Nucleus accumbens (tissue), 56 donors: ENCODE data around the gene ALPK3.

Source experiments
- DNase-seq, 56 donors: peaks; one replicate each; lab custom pipeline; 2025; lab: John Stamatoyannopoulos, UW

ALPK3 gene

DNA sequence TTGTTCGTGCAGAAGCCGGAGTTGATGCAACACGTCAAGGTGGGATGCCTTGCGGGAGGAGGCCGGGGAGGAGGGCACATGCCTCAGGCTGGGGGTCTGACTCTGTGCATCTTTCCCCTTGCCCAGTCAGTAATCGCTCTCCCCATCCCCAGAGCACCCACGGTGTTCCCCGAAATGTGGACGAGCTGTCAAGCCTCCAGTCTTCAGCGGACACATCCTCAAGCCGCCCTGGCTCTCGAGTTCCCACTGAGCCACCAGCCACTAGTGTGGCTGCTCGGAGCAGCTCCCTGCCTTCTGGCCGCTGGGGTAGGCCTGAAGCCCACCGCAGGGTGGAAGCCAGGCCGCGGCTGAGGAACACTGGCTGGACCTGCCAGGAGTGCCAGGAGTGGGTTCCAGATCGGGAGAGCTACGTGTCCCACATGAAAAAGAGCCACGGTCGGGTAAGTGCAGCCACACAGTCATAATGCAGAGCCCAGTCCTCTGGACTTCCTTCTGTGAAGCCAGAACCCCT lies 18.7 kb upstream of the ALPK3 start:
- DNase-seq, result no peak

DNA sequence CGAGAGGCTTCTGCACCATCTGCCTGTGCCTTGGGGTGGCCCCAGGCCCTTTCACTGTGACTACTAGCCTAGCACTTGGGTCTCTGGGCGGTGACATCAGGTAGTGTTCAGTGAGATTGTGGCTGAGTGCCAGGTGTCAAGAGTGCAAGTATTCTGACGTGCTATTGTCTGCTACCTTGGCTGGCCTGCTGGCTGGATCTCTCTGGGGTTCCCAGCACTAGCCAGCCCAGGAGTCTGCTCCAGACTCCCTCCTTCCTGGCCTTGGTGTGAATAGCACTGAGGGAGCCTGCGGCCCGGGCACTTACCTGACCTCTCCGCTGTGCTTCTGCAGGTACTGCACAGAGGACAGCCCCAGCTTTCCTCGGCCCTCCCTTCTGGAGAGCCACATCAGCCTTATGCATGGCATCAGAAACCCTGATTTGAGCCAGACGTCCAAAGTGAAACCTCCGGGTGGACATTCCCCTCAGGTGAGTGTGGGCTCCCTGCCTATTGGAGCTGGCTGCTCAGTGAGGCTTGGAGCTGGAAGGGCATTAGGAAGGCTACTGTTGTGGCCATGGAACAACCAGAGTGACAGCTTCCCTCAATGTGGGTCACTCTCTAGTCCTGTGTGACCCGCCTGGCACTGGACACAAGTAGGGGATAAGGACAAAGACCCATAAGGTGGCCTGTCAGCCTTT lies 17.5 kb upstream of the ALPK3 start:
- no peak for DNase-seq

DNA sequence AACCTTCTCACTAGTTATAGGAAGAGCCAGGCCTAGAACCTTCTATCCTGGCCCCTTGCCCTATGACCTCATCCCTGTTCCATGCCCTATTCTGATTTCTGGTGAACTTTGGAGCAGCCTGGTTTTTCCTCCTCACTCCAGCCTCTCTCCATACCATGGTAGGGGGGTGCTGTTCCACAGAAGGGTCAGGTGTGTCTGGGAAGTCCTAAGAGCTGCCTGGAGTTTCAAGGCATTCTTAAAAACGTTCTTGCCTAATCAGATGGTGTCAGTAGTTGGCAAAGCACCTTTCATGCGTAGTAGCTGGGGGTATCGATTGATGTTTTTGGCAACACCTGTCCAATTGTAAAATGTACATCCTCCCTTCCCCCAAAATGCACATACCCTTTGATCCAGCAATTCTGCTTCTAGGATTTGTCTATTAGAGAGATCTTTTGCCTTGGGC lies 16.8 kb upstream of the ALPK3 start:
- no peak for DNase-seq

DNA sequence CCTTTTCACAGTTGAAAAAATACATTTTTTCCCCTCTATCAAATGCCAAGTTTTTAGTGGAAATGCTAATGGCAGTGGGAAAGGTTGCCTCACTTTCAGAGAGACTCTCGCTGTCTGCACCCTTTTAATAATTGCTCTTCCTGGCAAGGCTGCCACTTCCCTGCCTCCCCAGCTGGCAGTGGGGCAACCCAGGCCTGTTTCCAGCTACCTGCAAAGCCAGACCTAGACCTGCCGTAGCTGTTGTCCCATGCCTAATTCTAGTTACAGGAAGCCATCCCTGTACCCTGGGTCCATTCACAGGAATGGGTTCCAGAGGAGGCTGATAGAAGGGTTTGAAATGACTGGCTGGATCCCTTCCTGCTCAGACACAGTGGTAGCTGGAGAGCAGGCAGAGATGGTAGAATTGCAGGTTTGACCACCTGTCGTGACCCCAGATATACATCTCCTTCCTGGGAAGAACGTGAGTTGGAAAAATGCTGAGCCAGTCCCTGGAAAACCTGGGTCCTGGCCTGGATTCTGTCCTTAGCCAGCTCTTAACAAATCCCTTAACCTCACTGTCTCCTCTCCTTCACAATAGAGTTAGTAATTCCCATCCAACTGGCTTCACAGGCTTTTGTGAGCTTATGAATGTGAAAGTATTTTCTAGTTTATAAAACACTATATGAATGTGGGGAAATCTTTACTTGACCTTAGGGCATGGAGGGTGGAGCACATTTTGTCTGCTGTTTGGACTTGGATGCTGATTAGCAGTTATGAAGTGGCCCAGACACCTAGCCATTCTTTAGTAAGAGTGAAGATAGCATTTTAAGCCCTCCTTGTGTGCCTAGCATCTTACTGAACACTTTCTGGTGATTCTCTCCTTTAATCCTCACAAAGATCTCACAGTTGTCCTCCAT lies 12.9 kb upstream of the ALPK3 start:
- no peak for DNase-seq

DNA sequence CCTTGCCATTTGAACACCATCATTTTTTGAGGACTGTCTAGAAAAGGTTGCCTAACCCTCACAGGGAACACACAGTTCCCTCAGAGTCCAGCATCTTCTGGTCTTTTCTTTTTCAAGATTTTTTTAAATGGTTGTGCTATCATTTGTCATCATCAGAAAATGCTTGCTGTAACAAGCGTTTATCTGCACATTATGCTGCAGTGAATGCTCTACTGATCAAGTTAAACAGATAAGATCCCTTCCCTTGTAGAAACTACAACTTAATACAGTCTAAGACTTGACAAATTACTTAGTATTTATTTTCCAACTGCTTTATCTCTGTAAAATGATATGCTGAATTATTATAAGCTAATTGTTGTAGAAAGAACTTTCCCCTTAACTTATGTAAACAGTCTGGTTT lies 11.9 kb upstream of the ALPK3 start:
- no peak for DNase-seq

DNA sequence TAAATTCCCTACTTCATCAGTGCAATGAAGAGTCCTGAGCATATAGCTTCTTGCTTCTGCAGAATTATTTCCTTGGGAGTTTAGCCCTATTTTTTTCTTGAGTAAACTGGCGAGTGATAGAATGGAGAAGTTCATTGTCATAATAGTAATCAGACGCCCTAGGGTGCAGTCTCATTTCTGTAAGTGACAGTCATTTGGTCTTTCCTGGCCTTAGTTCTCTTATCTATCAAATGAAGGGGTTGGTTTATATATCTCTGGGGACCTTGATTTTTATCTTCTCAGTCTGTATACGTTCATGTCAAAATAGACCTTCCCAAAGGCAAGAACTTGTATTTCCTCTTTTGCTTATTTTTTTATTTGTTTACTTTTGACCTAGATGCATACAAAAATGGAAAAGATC lies 9.9 kb upstream of the ALPK3 start:
- DNase-seq, result no peak

DNA sequence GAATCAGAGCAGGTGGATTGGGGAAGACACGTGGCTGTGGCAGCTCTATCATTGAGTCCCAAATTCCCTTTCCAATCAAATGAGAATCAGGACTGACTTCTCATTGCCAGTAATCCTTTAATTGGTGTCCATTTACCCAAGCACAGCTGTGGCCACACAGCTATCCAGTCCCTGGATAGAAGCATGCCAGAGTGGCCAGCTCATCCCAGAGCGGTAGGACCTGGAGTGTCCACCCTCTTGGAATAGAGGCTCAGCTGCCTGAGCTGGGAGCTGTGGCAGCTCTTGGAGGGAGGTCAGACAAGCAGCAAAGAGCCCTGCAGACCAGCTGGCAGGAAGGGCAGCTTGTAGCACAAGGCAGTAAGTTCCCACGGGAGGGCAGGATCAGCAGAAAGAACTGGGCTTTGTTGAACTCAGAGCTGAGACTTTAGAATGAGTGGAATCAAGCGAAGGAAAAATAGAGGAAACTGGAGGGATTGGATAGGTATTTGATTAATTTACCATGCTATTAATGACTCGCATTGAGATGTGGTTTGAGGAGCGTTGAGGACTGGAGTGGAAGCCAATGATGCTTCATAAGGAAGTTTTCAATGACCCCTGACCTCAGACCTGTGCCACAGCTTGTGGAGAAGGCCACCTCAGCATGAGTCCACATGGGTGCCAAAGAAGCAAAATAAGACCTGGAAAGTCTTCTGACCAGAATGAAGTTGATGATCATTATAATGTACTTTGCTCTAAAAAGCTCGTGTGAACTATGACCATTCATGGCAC lies 6.9 kb upstream of the ALPK3 start:
- DNase-seq, result no peak

DNA sequence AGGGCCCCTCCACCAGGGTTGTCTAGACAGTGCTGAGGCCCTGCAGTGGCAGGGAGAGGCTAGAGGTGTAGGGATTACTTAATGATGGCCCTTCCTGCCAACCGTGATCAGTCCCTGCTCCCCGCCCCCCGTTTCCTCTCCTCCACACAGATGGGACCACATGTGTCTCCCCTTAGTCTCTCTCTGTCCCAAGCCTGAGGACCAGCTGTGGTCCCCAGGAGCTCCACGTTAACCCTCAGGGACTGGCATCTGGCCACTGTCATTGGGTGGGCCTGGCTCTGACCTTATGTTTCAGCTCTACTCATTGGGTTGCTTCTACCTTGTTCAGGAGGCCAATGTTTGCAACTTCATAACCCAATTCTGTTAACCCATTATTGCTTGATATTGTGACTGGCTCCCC lies 6.0 kb upstream of the ALPK3 start:
- DNase-seq, result no peak

DNA sequence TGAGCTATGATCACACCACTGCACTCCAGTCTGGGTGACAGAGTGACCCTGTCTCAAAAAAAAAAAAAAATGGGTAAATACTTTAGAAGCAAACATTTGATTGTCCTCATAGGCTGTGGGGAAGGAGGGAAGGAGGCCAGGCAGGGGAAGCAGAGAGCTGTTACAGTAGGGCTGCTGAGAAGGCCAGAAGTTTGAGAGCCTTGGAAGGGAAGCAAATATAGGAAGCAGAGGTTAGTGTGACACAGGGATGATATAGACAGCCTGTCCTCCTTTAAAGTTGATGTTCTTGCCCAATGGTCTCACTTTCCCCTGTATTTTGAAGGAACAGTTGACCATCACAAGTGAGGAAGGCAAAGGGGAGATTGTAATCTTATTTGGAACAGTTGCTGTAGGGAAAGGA lies 5.3 kb upstream of the ALPK3 start:
- DNase-seq, result no peak

DNA sequence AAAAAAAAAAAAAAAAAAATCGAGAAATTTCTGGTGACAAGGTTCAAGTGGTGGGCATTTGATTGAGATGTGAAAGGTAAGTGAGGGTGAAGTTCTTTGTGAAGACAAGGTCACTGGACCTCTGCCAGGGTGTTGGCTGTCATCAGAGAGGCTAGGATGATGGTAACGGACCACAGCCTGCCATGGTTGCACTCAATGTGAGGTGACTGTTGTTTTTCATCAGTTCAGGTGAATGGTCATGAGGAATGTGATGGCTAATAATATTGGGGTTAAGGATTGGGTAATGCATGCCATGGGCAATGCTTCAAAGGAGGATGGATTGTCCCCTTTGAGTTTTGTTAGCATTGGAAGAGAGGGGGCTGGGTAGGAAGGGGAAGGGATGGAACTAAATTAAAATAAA lies 4.3 kb upstream of the ALPK3 start:
- no peak for DNase-seq

DNA sequence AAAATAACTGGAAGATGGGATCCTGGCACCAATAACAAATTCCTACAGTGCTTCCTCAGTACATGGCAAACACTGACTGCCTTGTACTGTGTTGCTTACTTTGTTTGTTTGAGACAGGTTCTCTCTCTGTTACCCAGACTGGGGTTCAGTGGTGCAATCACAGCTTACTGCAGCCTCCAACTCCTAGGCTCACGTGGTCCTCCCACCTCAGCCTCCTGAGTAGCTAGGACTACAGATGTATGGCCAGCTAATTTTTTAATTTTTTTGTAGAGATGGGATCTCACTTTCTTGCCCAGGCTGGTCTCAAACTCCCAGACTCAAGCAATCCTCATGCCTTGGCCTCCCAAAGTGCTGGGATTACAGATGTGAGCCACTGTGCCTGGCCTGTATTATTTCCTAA lies 3.7 kb upstream of the ALPK3 start:
- DNase-seq, result no peak

DNA sequence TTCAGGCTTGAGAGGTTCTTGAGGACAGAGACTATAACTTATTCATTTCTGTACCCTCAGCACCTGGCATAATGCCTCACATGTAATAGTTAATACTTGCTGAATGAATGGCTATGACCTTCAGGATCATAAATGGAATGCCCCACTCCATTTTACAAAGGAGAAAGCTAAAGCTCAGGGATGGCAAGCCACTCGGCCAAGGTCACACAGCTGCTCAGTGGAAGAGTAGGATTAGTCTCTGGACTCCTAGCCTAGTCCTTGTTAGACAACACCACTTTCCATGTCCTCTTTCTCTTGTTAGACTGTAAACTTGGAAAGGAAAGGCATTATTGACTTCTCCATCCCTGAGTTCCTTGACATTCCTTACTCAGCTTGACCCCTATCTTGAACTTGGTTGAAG lies 3.2 kb upstream of the ALPK3 start:
- DNase-seq, result no peak

DNA sequence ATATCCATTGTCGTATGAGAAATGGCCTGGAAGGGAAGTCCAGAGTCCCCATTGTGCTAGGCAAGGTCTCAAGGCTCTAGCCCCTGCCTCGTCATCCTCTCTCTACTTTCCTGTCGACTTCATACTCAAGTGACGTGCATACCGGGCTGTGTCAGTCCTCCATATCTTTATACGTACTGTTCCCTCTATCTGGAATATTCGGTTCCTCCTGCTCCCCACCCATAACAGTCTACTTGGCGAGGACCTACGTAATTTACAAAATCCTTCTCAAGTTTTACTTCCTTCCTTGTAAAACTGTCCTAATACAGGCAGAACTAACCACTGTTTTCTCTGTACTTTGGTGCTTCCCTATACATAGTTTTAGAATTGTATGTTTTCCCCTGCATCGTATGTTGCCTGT lies 2.2 kb upstream of the ALPK3 start:
- DNase-seq, result no peak

DNA sequence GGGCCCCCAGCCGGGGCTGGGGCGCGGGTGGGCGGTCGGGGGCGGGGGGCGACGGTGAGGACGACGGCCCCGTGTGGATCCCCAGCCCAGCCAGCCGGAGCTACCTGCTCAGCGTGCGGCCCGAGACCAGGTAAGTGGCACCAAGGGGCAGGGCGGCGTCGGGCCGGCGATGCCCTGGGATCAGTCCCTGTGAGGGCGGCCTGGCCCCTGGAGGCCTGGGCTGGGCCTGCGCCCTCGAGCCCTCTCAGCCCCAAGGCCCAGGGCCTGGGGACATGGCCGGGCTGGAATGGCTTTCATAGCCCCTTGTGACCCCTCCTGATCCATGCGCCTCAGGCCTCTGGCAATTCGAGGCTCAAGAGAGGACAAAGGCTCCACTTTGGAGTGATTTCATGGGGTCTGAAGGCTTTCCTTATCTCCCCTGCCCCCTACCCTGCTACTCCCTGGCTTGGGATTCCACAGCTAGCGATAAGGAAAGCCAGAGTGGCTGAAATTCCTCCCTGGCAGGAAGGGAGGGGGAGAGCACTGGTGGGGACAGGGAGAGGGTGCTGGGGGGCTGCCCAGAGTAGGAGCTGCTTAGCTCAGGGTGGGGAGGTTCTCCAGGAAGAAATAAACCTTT lies 418 bp downstream of the ALPK3 start:
- DNase-seq, result no peak

DNA sequence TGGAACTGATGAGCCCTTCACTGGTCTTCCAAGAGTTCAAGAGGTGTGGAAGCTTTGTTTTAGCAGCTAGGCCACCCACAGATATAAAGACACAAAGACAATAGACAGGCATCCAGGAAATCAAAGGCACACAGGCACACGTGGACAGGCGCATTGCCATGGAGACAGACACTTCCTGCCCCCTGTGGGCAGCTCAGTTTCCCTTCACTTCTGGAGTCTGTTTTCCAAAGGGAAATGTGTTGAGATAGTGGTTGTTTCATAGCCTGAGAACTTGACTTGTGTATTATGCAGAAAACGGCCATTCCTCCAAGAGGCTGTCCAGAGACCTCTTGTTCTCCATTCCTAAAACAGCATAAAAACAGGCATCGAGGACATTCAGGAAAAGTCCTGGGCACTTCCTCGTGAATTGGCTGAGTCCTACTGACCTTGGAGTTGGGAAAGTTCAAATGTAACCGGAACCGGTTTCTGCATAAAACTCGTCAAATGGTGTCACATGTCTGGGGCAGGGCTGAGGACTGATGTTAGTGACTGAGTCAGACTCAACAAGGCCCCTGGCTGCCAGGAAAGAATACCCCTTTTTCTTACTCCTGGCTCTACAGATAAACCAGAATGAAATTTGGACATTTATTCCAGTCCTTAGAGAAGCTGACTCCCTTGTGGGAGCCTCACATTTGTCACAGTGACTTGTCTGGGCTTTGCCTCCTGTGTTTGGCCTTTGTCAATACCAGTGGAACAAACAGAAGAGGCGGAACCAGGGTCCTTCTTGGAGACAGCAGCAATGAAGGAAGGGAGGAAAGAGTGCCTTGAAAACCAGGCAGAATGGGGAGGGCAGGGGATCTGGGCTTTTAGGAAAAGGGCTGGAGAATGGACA lies 1.3 kb downstream of the ALPK3 start:
- peak in 1 of 56 donors; percentile 9 for DNase-seq

DNA sequence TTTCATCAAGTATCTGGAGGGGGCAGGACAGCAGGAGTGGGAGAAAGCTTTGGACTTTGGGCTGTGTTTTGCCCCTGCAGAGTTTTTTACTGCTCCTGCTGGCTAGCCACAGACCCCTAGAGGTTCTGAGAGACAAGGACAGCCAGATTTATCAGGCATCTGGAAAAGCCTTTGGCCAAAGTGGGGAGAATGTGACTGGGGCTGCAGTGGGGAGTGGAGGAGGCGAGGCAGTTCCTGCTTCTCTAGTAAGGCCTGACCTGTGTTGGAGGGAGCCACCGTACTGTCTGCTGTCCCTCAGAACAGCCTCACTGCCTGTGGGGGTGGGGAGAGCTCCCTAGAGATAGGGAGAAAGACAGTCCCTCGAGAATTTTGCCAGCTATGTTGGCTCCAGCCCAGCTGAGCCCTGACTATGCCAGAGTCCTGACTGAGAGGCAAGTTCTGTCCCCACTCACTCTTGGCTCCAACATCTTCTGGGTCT lies 2.2 kb downstream of the ALPK3 start:
- DNase-seq, result no peak

DNA sequence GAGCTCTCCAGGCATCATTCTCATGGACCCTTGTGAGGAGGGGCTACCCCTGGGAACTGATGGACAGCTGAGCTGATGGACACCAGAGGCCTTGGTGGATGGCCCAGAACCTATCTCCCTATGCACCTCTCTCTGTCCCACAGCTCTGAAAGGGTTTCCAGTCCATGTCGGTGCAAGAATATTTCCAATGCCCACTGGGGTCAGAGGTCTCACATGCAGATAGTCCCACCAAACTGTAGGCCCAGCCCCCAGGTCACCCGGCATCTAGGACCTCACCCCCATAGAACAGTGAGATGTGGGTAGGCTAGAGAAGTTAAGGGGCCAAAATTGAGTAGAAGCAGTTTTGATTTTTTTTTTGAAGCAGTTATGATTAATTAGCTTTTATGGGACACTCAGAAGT lies 2.6 kb downstream of the ALPK3 start:
- no peak for DNase-seq

DNA sequence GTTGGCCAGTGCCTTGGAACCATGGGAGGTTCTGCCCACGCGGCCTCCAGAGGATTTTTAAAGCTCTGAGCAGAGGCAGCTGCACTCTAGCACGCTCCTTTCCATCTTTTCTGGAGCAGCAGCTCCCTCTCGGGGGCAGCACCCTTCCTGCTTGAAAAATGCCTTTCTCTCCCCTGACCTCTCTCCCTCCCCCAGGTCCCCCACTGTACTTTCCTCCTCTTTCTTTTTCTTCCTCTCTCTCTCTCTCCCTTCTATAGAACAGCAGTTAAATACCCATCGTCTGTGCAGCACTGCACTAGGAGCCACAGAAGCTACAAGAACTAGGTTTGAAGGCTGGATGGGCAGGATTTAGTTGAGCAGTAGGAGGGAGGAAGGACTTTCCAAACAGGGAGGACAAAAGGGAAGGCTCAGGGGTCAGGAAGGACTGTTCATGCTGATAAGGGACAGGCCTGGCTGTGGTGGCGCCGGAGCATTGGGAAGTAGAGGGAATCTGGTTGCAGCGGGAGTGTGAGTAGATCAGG lies 4.4 kb downstream of the ALPK3 start:
- DNase-seq, result no peak

DNA sequence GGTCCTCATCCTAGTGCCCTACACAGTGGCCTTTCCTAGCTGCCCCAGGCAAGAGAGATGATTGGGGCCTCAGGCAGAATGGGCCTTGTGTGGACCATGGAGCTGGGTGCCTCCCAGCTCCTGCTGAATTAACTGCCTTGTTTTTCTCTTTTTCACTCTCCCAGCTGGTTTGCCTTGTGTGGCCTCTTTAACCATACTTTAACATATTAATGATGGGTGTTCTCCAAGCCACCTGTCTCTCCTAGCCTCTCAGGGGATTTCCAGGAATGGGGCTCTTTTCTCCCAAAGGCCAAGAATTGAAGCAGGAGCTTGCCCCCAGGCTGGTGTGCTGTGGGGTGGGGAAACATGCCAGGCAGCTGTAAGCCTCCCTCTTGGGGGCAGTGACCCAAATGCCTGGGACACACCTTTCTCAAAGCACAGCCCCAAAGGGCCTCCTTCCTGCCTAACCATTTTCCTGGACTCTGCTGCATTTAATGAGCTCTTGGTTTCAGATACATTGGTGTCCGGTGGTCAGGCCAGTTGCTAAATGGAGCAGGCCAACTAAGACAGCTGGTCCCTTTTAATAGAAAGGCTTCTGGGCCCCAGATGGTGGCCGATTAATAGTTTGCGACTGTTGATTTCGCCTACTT lies 5.6 kb downstream of the ALPK3 start:
- DNase-seq, result no peak
